RPMI8226 (cell line): ENCODE results near the gene SLC35G6.

Experiments used
- DNase-seq: peaks from one replicate; pipeline ENCODE4 v3.0.0-alpha.2; 2015

Gene SLC35G6

DNA sequence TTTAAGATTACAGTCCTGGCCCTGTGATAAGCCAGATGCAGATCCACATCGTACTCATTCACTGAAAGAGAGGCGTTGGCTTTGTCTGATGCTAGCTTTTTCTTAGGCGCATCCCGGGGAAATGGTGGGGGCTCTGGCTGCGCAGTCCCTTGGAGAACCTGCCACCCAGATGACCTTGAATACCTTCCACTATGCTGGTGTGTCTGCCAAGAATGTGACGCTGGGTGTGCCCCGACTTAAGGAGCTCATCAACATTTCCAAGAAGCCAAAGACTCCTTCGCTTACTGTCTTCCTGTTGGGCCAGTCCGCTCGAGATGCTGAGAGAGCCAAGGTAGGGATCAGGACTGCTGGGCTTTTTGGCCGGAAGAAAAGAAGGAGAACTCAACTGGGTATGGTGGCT is 26.9 kb downstream of the SLC35G6 start:
- no peak for DNase-seq

GRCh38 chr17:7508846-7509245 is 27.6 kb downstream of the SLC35G6 start:
- DNase-seq = no peak

DNA sequence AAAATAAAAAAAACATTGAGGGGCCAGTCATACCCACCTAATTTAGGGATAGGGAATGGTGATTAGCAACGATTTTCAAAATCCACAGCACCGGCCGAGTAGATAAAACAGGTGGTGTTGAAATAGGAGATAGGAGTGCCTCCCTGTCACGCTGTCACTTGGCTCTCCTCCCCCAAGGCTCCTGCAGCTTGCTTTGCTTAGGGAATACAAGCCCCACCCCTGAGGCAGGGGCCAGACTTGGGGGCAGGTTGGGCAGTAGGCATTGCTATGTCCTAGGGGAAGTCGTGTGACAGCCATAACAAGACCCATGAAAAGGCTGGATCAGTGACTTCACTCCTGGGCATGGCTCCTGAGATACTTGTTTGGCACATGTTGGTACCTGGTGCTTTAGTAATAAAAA is 28.7 kb downstream of the SLC35G6 start:
- DNase-seq = no peak

DNA sequence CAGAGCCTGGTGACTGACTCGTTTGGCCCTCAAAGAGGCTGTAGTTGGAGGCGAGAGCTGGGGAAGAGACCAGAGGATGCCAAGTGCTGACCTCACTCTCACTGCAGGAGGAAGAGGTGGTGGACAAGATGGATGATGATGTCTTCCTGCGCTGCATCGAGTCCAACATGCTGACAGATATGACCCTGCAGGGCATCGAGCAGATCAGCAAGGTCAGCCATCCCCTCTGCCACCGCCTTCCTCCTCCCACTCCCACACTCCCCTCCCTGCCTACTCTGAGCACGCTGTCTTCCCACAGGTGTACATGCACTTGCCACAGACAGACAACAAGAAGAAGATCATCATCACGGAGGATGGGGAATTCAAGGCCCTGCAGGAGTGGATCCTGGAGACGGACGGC is 29.9 kb downstream of the SLC35G6 start:
- DNase-seq = no peak

- DNase-seq = no peak
Measured at GRCh38 chr17:7512105-7512504, 30.9 kb downstream of the SLC35G6 start.

GRCh38 chr17:7512824-7513540 is 31.7 kb downstream of the SLC35G6 start:
- no peak for DNase-seq

DNA sequence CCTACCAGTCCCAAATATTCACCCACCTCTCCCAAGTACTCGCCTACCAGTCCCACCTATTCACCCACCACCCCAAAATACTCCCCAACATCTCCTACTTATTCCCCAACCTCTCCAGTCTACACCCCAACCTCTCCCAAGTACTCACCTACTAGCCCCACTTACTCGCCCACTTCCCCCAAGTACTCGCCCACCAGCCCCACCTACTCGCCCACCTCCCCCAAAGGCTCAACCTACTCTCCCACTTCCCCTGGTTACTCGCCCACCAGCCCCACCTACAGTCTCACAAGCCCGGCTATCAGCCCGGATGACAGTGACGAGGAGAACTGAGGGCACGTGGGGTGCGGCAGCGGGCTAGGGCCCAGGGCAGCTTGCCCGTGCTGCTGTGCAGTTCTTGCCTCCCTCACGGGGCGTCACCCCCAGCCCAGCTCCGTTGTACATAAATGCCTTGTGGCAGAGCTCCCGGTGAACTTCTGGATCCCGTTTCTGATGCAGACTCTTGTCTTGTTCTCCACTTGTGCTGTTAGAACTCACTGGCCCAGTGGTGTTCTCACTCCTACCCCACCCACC is 32.7 kb downstream of the SLC35G6 start:
- DNase-seq = no peak

GRCh38 chr17:7515911-7516610 is 34.8 kb downstream of the SLC35G6 start:
- DNase-seq = no peak

DNA sequence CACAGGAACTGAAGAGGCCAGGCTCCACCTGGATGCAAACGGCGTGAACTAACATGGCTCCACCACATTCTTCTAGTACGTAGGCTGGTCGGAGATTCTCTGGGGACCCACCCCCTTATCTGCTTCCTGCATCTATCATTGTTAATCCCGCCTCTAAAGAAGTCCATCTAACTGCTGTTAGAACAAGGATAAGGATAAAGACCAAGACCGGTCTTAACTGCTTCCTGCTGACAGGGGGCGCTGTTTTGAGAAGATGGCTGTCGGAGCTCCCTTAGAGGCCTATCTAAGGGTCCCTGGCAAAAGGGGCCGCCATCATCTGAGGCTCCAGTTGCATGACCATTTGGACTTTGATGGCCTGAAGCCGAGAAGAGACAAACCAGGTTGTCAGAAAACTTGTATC is 41.8 kb downstream of the SLC35G6 start:
- DNase-seq = peak; percentile 32

DNA sequence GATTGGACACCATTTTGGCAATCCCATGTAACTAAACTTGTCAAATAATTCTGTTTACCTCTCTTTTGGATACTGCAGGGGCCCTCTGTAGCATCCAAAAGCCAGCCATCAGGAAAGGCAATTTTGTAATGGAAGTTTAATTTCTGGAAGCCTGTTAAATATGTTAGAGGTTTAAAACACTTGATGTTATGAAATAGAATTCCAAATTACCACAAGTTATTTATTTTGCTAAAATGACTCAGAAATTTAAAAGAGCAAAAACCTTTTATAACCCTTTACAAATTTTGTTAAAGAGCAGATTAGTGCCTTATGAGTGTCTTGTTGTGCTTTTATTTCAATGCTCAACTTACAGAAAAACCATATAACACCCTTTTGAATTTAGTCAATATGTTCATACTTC is 47.6 kb downstream of the SLC35G6 start:
- no peak for DNase-seq

- no peak for DNase-seq
Measured at GRCh38 chr17:7530023-7530900, 49.0 kb downstream of the SLC35G6 start.
